GM12801 (cell line): Measurements from ENCODE around the gene PIAS4.

ENCODE experiments used
- TF ChIP-seq, protein P1 (sequence below): IDR thresholded peaks from one replicate; pipeline ENCODE4 v1.5.1; 2011; ENCODE audit warnings: control low read depth; ENCODE audit not compliant: insufficient read length; ENCODE audit errors: extremely low read depth

PIAS4 gene

DNA sequence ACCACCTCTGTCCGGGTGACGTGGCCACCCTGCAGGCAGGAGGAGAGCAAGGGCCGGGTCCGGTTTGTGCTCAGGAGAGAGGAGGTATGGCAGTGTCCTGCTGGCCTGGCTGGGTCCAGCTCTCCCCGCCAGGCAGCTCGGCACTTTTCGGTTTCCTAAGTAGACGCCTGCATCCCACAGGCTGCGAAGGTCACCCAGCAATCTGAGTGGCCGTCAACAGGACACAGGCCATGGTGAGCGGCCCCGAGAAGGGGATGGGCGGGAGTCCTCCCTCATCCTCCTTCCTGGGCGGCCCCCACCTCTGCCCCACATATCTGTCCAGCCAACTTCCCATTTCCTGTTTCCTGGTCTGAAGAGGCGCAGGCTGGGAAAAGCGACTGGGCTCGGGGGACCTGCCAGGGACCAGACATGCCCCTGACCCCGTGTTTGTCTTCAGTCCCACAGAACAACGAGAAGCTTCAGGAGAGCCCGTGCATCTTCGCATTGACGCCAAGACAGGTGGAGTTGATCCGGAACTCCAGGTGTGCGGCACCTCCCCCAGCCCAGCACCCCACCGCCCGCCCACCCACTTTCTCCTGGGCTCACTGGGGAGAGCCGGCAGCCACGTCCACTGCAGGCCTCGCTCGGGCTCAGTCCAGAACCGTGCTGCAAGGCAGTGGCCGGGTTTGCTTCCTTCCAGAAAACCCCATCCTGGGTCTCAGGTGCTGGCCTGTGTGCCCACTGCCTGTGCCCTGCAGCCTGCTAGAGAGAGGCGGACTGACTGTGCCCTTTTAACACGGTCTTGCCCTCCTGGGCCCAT is 16.3 kb downstream of the PIAS4 start:
- TF ChIP-seq, protein P1, sequence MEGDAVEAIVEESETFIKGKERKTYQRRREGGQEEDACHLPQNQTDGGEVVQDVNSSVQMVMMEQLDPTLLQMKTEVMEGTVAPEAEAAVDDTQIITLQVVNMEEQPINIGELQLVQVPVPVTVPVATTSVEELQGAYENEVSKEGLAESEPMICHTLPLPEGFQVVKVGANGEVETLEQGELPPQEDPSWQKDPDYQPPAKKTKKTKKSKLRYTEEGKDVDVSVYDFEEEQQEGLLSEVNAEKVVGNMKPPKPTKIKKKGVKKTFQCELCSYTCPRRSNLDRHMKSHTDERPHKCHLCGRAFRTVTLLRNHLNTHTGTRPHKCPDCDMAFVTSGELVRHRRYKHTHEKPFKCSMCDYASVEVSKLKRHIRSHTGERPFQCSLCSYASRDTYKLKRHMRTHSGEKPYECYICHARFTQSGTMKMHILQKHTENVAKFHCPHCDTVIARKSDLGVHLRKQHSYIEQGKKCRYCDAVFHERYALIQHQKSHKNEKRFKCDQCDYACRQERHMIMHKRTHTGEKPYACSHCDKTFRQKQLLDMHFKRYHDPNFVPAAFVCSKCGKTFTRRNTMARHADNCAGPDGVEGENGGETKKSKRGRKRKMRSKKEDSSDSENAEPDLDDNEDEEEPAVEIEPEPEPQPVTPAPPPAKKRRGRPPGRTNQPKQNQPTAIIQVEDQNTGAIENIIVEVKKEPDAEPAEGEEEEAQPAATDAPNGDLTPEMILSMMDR, result no peak

DNA sequence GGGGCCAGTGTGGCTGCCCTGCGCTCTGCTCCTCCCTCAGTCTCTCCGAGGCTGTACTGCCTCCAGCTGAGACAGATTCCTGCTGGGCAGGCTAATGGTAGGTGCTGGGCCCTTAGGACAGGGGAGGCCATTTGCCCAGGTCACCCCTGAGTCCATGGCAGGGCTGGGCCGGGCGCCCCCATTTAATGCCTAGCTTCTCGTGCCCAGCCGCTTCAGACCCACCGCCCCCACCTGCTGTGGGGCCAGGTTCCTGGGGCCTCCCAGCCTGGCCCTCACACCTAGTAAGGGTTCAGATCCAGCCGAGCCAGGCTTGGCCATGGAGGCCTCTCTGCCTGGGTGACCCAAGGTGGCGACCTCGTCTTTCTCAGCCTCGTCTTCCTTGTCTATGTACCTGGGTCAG is 17.8 kb downstream of the PIAS4 start:
- TF ChIP-seq, protein P1, result no peak

DNA sequence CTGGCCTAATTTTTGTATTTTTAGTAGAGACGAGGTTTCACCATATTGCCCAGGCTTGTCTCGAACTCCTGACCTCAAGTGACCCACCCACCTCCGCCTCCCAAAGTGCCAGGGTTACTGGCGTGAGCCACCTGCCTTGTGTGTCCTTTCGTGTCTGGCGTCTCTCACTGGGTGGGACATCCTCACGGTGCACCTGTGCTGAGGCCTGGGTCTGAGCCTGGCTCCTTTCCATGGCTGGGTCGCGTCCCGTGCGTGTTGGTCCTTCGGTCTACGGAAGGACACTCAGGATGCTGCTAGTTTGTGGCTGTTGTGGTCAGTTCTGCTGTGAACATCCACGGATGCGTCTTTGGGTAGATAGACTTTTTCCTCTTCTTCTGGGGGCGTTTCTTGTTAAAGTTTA is 19.6 kb downstream of the PIAS4 start:
- TF ChIP-seq, protein P1, result no peak

DNA sequence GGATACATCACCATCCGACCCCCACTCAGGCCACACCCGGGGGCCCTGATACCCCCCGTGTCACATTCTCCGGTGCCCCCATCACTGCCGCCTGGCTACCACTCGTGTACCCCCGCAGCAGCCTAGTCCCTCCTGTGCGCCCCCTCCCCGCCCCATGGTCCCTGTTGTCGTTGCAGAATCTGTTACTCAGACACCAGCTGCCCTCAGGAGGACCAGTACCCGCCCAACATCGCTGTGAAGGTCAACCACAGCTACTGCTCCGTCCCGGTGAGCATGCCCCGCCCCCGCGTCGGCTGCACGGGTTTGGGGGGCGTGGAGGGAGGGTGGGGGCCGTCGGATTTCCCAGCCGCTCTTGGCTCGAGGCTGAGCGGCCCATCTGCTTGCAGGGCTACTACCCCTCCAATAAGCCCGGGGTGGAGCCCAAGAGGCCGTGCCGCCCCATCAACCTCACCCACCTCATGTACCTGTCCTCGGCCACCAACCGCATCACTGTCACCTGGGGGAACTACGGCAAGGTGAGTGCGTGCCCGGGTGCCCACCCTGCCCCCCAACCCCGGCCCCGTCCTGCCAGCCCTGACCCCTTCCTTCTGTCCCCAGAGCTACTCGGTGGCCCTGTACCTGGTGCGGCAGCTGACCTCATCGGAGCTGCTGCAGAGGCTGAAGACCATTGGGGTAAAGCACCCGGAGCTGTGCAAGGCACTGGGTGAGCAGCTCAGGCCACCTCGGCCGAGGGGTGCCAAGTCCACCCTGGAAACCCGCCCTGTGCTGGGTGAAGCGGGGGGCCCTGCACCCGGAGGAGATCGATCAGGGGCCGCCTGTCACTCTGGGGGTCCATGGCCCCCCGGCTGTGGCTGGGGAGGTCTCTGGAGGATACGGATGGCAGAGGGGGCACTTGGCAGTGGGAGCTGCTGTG is 21.1 kb downstream of the PIAS4 start:
- TF ChIP-seq, protein P1, result no peak

DNA sequence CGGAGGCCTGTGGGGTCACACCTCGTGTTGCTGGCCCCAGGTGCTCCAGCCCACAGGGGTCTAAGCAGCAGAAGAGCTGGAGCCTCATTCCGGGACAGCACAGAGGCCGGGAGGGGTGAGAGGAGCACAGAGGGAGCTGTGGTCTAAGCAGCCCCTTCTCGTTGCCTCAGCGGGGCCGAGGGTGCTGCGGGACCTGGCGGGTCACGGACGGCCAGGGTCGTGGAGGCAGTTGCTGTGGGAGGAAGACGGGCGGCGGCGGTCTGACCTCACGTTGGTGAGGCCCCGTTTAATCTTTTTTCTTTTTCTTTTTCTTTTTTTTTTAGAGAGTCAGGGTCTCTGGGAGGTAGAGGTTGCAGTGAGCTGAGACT is 21.7 kb downstream of the PIAS4 start:
- TF ChIP-seq, protein P1, result no peak

DNA sequence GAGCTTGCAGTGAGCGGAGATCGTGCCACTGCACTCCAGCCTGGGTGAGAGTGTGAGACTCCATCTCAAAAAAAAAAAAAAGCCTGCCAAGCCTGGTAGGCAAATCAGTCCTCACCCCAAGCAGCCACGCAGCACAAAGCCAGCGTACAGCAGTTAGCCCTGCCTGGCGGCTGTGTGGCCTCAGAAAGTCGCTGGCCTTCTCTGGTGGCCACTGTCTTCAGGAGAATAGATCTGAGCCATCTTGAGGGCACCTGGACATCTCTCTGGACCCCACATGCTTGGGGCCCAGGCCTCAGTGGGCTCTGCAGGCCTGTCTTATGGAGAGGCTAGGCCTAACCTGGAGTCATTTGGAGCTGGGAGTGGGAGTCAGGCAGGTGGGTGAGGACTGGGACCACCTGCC is 23.0 kb downstream of the PIAS4 start:
- TF ChIP-seq, protein P1, result no peak

DNA sequence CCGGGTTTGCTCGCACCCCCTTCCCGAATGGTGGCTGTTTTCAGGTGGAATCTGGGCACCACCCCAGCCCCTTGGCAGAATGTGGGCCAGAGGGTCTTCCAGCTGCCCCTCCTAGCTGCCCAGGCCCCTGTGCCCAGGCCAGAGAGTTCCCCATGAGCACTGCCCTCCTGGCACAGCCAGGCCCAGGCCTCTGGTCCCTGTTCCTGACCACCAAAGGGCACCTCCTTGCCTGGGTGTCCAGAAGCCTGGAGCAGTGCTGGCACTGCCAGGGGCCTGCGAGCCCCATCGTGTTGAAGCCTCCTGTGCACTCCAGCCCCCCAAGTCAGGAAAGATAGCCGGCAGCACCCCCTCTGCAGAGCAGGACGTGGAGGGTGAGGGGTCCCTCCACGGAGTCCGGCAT is 23.4 kb downstream of the PIAS4 start:
- TF ChIP-seq, protein P1, result no peak
